A673 (cell line): ENCODE data around the gene TMIGD3.

Experiments used
- CTCF ChIP-seq: fragments of 300-800, 200-600 bp; sonication (generic); conservative IDR thresholded peaks from 2 replicates; pipeline ENCODE4 v1.5.1; 2017; ENCODE audit warnings: low read depth, mild to moderate bottlenecking, antibody characterized with exemption, low read length, moderate library complexity, mixed read lengths
- EZH2 ChIP-seq: fragments of 200-600 bp; sonication (generic); IDR thresholded peaks from 2 replicates; pipeline ENCODE4 v1.6.1; 2017; ENCODE audit warnings: borderline replicate concordance, low read depth, mild to moderate bottlenecking, mixed read lengths, antibody characterized with exemption, low read length; ENCODE audit not compliant: poor library complexity, severe bottlenecking

- TF ChIP-seq CTCF (no peak), EZH2 (no peak)
These were observed 17.0 kb downstream of the TMIGD3 start for GRCh38 chr1:111486431-111486830.
